ENCODE data around the gene GABRR3. TPM values are rescaled to one million over a fixed set of nuclear protein-coding genes. Genes with fewer than 3 reads are reported as not detected.

Gene GABRR3
- total RNA-seq, 4 donors from 2014 or later = not detected

- no peaks in the 10 kb centered on the region for H3K27me3 ChIP-seq
- TF ChIP-seq POLR2A (IDR thresholded peaks at IDR 0.05) = no peak
- TF ChIP-seq, protein P1, sequence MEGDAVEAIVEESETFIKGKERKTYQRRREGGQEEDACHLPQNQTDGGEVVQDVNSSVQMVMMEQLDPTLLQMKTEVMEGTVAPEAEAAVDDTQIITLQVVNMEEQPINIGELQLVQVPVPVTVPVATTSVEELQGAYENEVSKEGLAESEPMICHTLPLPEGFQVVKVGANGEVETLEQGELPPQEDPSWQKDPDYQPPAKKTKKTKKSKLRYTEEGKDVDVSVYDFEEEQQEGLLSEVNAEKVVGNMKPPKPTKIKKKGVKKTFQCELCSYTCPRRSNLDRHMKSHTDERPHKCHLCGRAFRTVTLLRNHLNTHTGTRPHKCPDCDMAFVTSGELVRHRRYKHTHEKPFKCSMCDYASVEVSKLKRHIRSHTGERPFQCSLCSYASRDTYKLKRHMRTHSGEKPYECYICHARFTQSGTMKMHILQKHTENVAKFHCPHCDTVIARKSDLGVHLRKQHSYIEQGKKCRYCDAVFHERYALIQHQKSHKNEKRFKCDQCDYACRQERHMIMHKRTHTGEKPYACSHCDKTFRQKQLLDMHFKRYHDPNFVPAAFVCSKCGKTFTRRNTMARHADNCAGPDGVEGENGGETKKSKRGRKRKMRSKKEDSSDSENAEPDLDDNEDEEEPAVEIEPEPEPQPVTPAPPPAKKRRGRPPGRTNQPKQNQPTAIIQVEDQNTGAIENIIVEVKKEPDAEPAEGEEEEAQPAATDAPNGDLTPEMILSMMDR (IDR thresholded peaks at IDR 0.05 in 4 of 5, conservative IDR thresholded peaks at IDR 0.05 in 1 of 5) = no peak
- ATAC-seq (no peak), DNase-seq (no peak)
- peak overlapping the region; percentile 91 to 99 (median 96) for H3K27ac ChIP-seq
- no peak overlapping the region for H3K4me3 ChIP-seq
- intact Hi-C loops (cut with DNase I; ENCODE audit: low total_unique reads) = no loop called here
- H3K9me3 ChIP-seq = no peaks in the 10 kb centered on the region
- H3K36me3 ChIP-seq = no peaks in the 10 kb centered on the region
- in situ Hi-C loops (cut with MboI; ENCODE audit: low sequenced_read_pairs in 4 of 4) = no loop called here
- peaks cover 21 to 28% of the 10 kb centered on the region in 2 donors for H3K4me1 ChIP-seq
Measured at GRCh38 chr3:97969541-97969940, 65.6 kb downstream of the GABRR3 start.

DNA sequence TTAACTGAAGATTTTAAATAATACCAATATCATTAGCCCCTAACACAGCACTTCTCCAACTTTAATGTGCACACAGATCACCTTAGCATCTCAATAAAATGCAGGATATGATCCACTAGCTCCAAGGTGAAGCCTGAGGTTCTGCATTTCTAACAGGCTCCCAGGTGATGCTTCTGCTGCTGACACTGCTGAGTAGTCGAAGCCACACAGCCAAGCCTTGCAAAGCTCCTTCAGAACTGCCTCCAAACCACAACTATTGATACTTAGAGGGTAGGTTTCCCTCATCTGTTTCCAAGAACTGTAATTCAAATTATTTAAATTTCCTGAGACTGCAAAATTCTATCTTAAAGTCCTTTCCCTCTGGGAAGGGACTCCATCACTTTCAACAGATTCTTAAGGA, 66.7 kb downstream of the GABRR3 start:
- ATAC-seq (no peak), DNase-seq (no peak)
- intact Hi-C loops (cut with DNase I; ENCODE audit: low total_unique reads) (no loop called here), in situ Hi-C loops (cut with MboI; ENCODE audit: low sequenced_read_pairs in 4 of 4) (no loop called here)
- Histone ChIP-seq H3K27ac (no peak overlapping the region), H3K4me3 (no peak overlapping the region), H3K36me3 (no peaks in the 10 kb centered on the region), H3K9me3 (no peaks in the 10 kb centered on the region), H3K4me1 (peaks cover 28 to 37% of the 10 kb centered on the region in 2 donors), H3K27me3 (no peaks in the 10 kb centered on the region)
- TF ChIP-seq, protein P1 (IDR thresholded peaks at IDR 0.05 in 4 of 5, conservative IDR thresholded peaks at IDR 0.05 in 1 of 5) = no peak
- no peak for TF ChIP-seq POLR2A (IDR thresholded peaks at IDR 0.05)

- ATAC-seq (no peak), DNase-seq (no peak)
- peak overlapping the region in 1 of 4 donors; percentile 6 for H3K27ac ChIP-seq
- peaks cover 32 to 39% of the 10 kb centered on the region in 2 donors for H3K4me1 ChIP-seq
- H3K9me3 ChIP-seq = no peaks in the 10 kb centered on the region
- intact Hi-C loops (cut with DNase I; ENCODE audit: low total_unique reads) = no loop called here
- TF ChIP-seq POLR2A (IDR thresholded peaks at IDR 0.05) = no peak
- TF ChIP-seq, protein P1 (IDR thresholded peaks at IDR 0.05 in 4 of 5, conservative IDR thresholded peaks at IDR 0.05 in 1 of 5) = no peak
- H3K36me3 ChIP-seq = no peaks in the 10 kb centered on the region
- in situ Hi-C loops (cut with MboI; ENCODE audit: low sequenced_read_pairs in 4 of 4) = no loop called here
- no peak overlapping the region for H3K4me3 ChIP-seq
- H3K27me3 ChIP-seq = no peaks in the 10 kb centered on the region
Measured at GRCh38 chr3:97967966-97968365, 67.1 kb downstream of the GABRR3 start.

- in situ Hi-C loops (cut with MboI; ENCODE audit: low sequenced_read_pairs in 4 of 4) (no loop called here), intact Hi-C loops (cut with DNase I; ENCODE audit: low total_unique reads) (no loop called here)
- Histone ChIP-seq H3K27ac (peak overlapping the region in 3 of 4 donors; percentile 14 to 35 (median 21)), H3K9me3 (no peaks in the 10 kb centered on the region), H3K27me3 (no peaks in the 10 kb centered on the region), H3K36me3 (peaks cover 0 to 20% of the 10 kb centered on the region in 2 donors), H3K4me1 (peaks cover 46 to 51% of the 10 kb centered on the region in 2 donors), H3K4me3 (no peak overlapping the region)
- no peak for TF ChIP-seq POLR2A (IDR thresholded peaks at IDR 0.05)
- TF ChIP-seq, protein P1 (IDR thresholded peaks at IDR 0.05 in 4 of 5, conservative IDR thresholded peaks at IDR 0.05 in 1 of 5) = no peak
- ATAC-seq = no peak
- no peak for DNase-seq
Measured at GRCh38 chr3:97960993-97961766, 73.9 kb downstream of the GABRR3 start.

All from gastrocnemius medialis (tissue), 4 donors.